Activated CD8-positive, alpha-beta memory T cell treated with anti-CD3 and anti-CD28 coated beads, Interleukin-2, amount 10 ng/mL, durations not matched to agents 7 days and 5 days (primary cell): ENCODE results near the gene MGST2. TPM values are rescaled to one million over a fixed set of nuclear protein-coding genes. Genes with fewer than 3 reads are reported as not detected.

Experiments
- ATAC-seq: fragments of 150-1000 bp; cut with Tn5 transposase; one replicate; pipeline ENCODE4 v1.10.0; 2021; ENCODE audit warnings: moderate library complexity
- CTCF ChIA-PET: fragments of 350-600 bp; sonication (Branson Sonifier 250); formaldehyde crosslinking; loops from one replicate; lab custom pipeline; 2021; ENCODE audit warnings: antibody characterized with exemption; lab: Charles Lee
- DNase-seq: peaks from one replicate; pipeline ENCODE4 v3.0.0-alpha.2; 2020
- H3K27ac Mint-ChIP-seq: one replicate; pipeline ENCODE4 v1.8.0; 2021; ENCODE audit warnings: mild to moderate bottlenecking, mixed read lengths
- H3K27me3 Mint-ChIP-seq: one replicate; pipeline ENCODE4 v1.8.0; 2021; ENCODE audit warnings: mixed read lengths
- H3K36me3 Mint-ChIP-seq: one replicate; pipeline ENCODE4 v1.8.0; 2021; ENCODE audit warnings: mild to moderate bottlenecking, mixed read lengths
- H3K4me1 Mint-ChIP-seq: one replicate; pipeline ENCODE4 v1.8.0; 2021; ENCODE audit warnings: mixed read lengths
- H3K4me3 Mint-ChIP-seq: one replicate; pipeline ENCODE4 v1.8.0; 2021; ENCODE audit warnings: mild to moderate bottlenecking, moderate library complexity, mixed read lengths
- H3K9me3 Mint-ChIP-seq: one replicate; pipeline ENCODE4 v1.8.0; 2022; ENCODE audit warnings: low read depth, mixed read lengths
- total RNA-seq, 2 experiments: library from RNA; stranded (reverse); gene quantifications; one replicate each; pipeline ENCODE4 v1.2.3, GENCODE V29; 2021

Gene MGST2
- total RNA-seq, 2 experiments from 2014 or later: 10.2 to 21.1 TPM

- H3K4me3 Mint-ChIP-seq: no peak overlapping the region
- no peak for DNase-seq
- H3K27me3 Mint-ChIP-seq: peaks cover 16% of the 10 kb centered on the region
- H3K27ac Mint-ChIP-seq: no peak overlapping the region
- H3K4me1 Mint-ChIP-seq: no peaks in the 10 kb centered on the region
- H3K36me3 Mint-ChIP-seq: no peaks in the 10 kb centered on the region
- ATAC-seq: no peak
- CTCF ChIA-PET: interaction anchor here (0.6 kb wide), 2 partner anchors 126 to 1157 kb away, joined by 3 read pairs; no protein-coding TSS in a partner anchor
- H3K9me3 Mint-ChIP-seq: no peaks in the 10 kb centered on the region
Measured at GRCh38 chr4:139728840-139729239, 63.2 kb downstream of the MGST2 start.

- peaks cover 11% of the 10 kb centered on the region for H3K4me1 Mint-ChIP-seq
- no peaks in the 10 kb centered on the region for H3K9me3 Mint-ChIP-seq
- ATAC-seq (no peak), DNase-seq (no peak)
- no peak overlapping the region for H3K27ac Mint-ChIP-seq
- CTCF ChIA-PET: interaction anchor here (1.1 to 1.9 kb wide), 3 partner anchors 68 to 317 kb away, joined by 3 to 6 read pairs (median 4); no protein-coding TSS in a partner anchor
- H3K27me3 Mint-ChIP-seq: peaks cover 54% of the 10 kb centered on the region
- H3K4me3 Mint-ChIP-seq: no peak overlapping the region
- H3K36me3 Mint-ChIP-seq: no peaks in the 10 kb centered on the region
Measured at GRCh38 chr4:139732991-139733570, 67.5 kb downstream of the MGST2 start.

GRCh38 chr4:139734201-139734874, 68.7 kb downstream of the MGST2 start:
- Mint-ChIP-seq H3K36me3 (no peaks in the 10 kb centered on the region), H3K4me1 (peaks cover 11% of the 10 kb centered on the region), H3K4me3 (peak overlapping the region; percentile 49), H3K9me3 (no peaks in the 10 kb centered on the region), H3K27ac (no peak overlapping the region), H3K27me3 (peaks cover 55% of the 10 kb centered on the region)
- ATAC-seq: no peak
- DNase-seq: no peak
- CTCF ChIA-PET: interaction anchor here (0.6 to 1.9 kb wide), 12 partner anchors 75 to 626 kb away, joined by 3 to 7 read pairs (median 3); no protein-coding TSS in a partner anchor

GRCh38 chr4:139734875-139735380, 69.3 kb downstream of the MGST2 start:
- DNase-seq: peak; percentile 56
- CTCF ChIA-PET: interaction anchor here (0.6 to 1.9 kb wide), 7 partner anchors 83 to 625 kb away, joined by 3 to 7 read pairs (median 4); no protein-coding TSS in a partner anchor
- H3K4me1 Mint-ChIP-seq: peaks cover 11% of the 10 kb centered on the region
- no peak overlapping the region for H3K27ac Mint-ChIP-seq
- peak; percentile 87 for ATAC-seq
- H3K36me3 Mint-ChIP-seq: no peaks in the 10 kb centered on the region
- H3K27me3 Mint-ChIP-seq: peaks cover 56% of the 10 kb centered on the region
- H3K4me3 Mint-ChIP-seq: peak overlapping the region; percentile 49
- H3K9me3 Mint-ChIP-seq: no peaks in the 10 kb centered on the region

GRCh38 chr4:139735381-139736273, 70.0 kb downstream of the MGST2 start:
- H3K4me3 Mint-ChIP-seq: peak overlapping the region; percentile 49
- CTCF ChIA-PET: interaction anchor here (1.3 to 1.7 kb wide), 2 partner anchors 19 to 516 kb away, joined by 3 to 7 read pairs; no protein-coding TSS in a partner anchor
- ATAC-seq: no peak
- no peaks in the 10 kb centered on the region for H3K9me3 Mint-ChIP-seq
- H3K36me3 Mint-ChIP-seq: no peaks in the 10 kb centered on the region
- H3K27me3 Mint-ChIP-seq: peaks cover 56% of the 10 kb centered on the region
- peaks cover 11% of the 10 kb centered on the region for H3K4me1 Mint-ChIP-seq
- H3K27ac Mint-ChIP-seq: no peak overlapping the region
- no peak for DNase-seq

GRCh38 chr4:139736274-139736660, 70.6 kb downstream of the MGST2 start:
- Mint-ChIP-seq H3K27me3 (peaks cover 58% of the 10 kb centered on the region), H3K9me3 (no peaks in the 10 kb centered on the region), H3K4me1 (peaks cover 11% of the 10 kb centered on the region), H3K27ac (no peak overlapping the region), H3K4me3 (no peak overlapping the region), H3K36me3 (no peaks in the 10 kb centered on the region)
- DNase-seq: no peak
- CTCF ChIA-PET: interaction anchor here (0.9 to 1.3 kb wide), 2 partner anchors 12 to 18 kb away, joined by 3 read pairs; no protein-coding TSS in a partner anchor
- no peak for ATAC-seq

GRCh38 chr4:139736661-139737060, 71.0 kb downstream of the MGST2 start:
- CTCF ChIA-PET: interaction anchor here (0.9 to 1.3 kb wide), 2 partner anchors 12 to 18 kb away, joined by 3 read pairs; no protein-coding TSS in a partner anchor
- no peaks in the 10 kb centered on the region for H3K9me3 Mint-ChIP-seq
- DNase-seq (no peak), ATAC-seq (no peak)
- H3K27ac Mint-ChIP-seq: no peak overlapping the region
- H3K36me3 Mint-ChIP-seq: no peaks in the 10 kb centered on the region
- H3K4me3 Mint-ChIP-seq: no peak overlapping the region
- peaks cover 56% of the 10 kb centered on the region for H3K27me3 Mint-ChIP-seq
- H3K4me1 Mint-ChIP-seq: peaks cover 11% of the 10 kb centered on the region

- Mint-ChIP-seq H3K27ac (no peak overlapping the region), H3K27me3 (peaks cover 40% of the 10 kb centered on the region), H3K4me3 (no peak overlapping the region), H3K36me3 (no peaks in the 10 kb centered on the region), H3K4me1 (peaks cover 11% of the 10 kb centered on the region), H3K9me3 (no peaks in the 10 kb centered on the region)
- DNase-seq: no peak
- ATAC-seq: no peak
- CTCF ChIA-PET: no interaction called here
Measured at GRCh38 chr4:139738846-139739613, 73.4 kb downstream of the MGST2 start.

- CTCF ChIA-PET: interaction anchor here (0.6 kb wide), 2 partner anchors 47 to 341 kb away, joined by 3 read pairs; no protein-coding TSS in a partner anchor
- no peak for ATAC-seq
- H3K4me1 Mint-ChIP-seq: peaks cover 3% of the 10 kb centered on the region
- H3K36me3 Mint-ChIP-seq: no peaks in the 10 kb centered on the region
- no peak for DNase-seq
- H3K27ac Mint-ChIP-seq: no peak overlapping the region
- no peaks in the 10 kb centered on the region for H3K9me3 Mint-ChIP-seq
- H3K4me3 Mint-ChIP-seq: no peak overlapping the region
- peaks cover 33% of the 10 kb centered on the region for H3K27me3 Mint-ChIP-seq
Measured at GRCh38 chr4:139740121-139740520, 74.5 kb downstream of the MGST2 start.

- DNase-seq (no peak), ATAC-seq (no peak)
- H3K4me1 Mint-ChIP-seq: peaks cover 2% of the 10 kb centered on the region
- H3K36me3 Mint-ChIP-seq: no peaks in the 10 kb centered on the region
- no peaks in the 10 kb centered on the region for H3K9me3 Mint-ChIP-seq
- no peak overlapping the region for H3K4me3 Mint-ChIP-seq
- H3K27me3 Mint-ChIP-seq: peaks cover 31% of the 10 kb centered on the region
- H3K27ac Mint-ChIP-seq: no peak overlapping the region
- CTCF ChIA-PET: no interaction called here
Measured at GRCh38 chr4:139740531-139741041, 75.0 kb downstream of the MGST2 start.

GRCh38 chr4:139743027-139743426, 77.4 kb downstream of the MGST2 start:
- Mint-ChIP-seq H3K4me3 (no peak overlapping the region), H3K36me3 (no peaks in the 10 kb centered on the region), H3K4me1 (peaks cover 2% of the 10 kb centered on the region), H3K9me3 (no peaks in the 10 kb centered on the region), H3K27me3 (peaks cover 11% of the 10 kb centered on the region), H3K27ac (no peak overlapping the region)
- DNase-seq (no peak), ATAC-seq (no peak)
- CTCF ChIA-PET: no interaction called here

GRCh38 chr4:139744232-139744631, 78.6 kb downstream of the MGST2 start:
- CTCF ChIA-PET: no interaction called here
- Mint-ChIP-seq H3K4me1 (peaks cover 8% of the 10 kb centered on the region), H3K27me3 (peaks cover 15% of the 10 kb centered on the region), H3K36me3 (no peaks in the 10 kb centered on the region), H3K4me3 (no peak overlapping the region), H3K9me3 (no peaks in the 10 kb centered on the region), H3K27ac (no peak overlapping the region)
- ATAC-seq (no peak), DNase-seq (no peak)
